ENCODE data around the gene CEP63. TPM values are rescaled to one million over a fixed set of nuclear protein-coding genes. Genes with fewer than 3 reads are reported as not detected.

Gene CEP63
- total and polyA plus RNA-seq, 2 experiments from 2014 or later: 15.1 to 53.9 TPM

DNA sequence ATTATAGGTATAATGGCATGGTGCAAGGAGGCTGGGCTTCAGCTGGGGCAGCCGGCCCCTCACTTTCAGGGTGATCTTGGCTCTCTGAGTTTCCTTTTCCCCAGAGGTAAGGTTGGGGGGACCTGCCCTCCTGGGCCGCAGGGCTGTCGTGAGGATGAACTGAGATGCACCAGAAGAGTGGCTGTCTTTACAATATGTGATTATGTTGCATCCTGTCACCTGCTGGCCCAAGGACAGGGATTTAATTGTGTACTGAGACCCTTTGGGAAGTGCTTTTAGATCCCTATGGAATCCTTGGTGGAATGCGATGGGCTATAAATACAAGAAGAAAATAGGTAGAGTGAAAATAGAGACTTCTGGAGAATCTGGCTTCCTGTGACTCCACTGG, 22.2 kb upstream of the CEP63 start:
- DNase-seq (ENCODE audit: low spot score): no peak
- H3K4me3 Mint-ChIP-seq: peak overlapping the region; percentile 53
- peaks cover 39% of the 10 kb centered on the region for H3K4me1 Mint-ChIP-seq
- H3K27me3 Mint-ChIP-seq (ENCODE audit: insufficient read depth, low read depth, poor library complexity): peaks cover 15% of the 10 kb centered on the region
- Histone ChIP-seq H3K4me2 (peak overlapping the region; percentile 36), H3K4me1 (ENCODE audit: insufficient read depth) (peaks cover 31% of the 10 kb centered on the region), H3K4me3 (peak overlapping the region; percentile 11; the same call in 1 of the 2 replicates), H3F3A (replicated peaks; ENCODE audit: low read depth) (peaks cover 5% of the 10 kb centered on the region; the same call in 1 of the 2 replicates), H2AFZ (no peak overlapping the region), H3K79me2 (replicated peaks; ENCODE audit: insufficient read depth) (no peaks in the 10 kb centered on the region), H3K36me3 (ENCODE audit: insufficient read depth) (no peaks in the 10 kb centered on the region), H3K27me3 (ENCODE audit: insufficient read depth) (no peaks in the 10 kb centered on the region), H3K9me2 (ENCODE audit: insufficient read depth) (no peaks in the 10 kb centered on the region), H4K20me1 (replicated peaks; ENCODE audit: insufficient read depth) (no peaks in the 10 kb centered on the region), H3K27ac (ENCODE audit: low read depth) (peak overlapping the region; percentile 78)
- ATAC-seq: peak; percentile 47
- H3K27ac Mint-ChIP-seq: peak overlapping the region; percentile 93
- no peaks in the 10 kb centered on the region for H3K9me3 Mint-ChIP-seq
- H3K36me3 Mint-ChIP-seq (ENCODE audit: low read depth): no peaks in the 10 kb centered on the region
- TF ChIP-seq, protein P1, sequence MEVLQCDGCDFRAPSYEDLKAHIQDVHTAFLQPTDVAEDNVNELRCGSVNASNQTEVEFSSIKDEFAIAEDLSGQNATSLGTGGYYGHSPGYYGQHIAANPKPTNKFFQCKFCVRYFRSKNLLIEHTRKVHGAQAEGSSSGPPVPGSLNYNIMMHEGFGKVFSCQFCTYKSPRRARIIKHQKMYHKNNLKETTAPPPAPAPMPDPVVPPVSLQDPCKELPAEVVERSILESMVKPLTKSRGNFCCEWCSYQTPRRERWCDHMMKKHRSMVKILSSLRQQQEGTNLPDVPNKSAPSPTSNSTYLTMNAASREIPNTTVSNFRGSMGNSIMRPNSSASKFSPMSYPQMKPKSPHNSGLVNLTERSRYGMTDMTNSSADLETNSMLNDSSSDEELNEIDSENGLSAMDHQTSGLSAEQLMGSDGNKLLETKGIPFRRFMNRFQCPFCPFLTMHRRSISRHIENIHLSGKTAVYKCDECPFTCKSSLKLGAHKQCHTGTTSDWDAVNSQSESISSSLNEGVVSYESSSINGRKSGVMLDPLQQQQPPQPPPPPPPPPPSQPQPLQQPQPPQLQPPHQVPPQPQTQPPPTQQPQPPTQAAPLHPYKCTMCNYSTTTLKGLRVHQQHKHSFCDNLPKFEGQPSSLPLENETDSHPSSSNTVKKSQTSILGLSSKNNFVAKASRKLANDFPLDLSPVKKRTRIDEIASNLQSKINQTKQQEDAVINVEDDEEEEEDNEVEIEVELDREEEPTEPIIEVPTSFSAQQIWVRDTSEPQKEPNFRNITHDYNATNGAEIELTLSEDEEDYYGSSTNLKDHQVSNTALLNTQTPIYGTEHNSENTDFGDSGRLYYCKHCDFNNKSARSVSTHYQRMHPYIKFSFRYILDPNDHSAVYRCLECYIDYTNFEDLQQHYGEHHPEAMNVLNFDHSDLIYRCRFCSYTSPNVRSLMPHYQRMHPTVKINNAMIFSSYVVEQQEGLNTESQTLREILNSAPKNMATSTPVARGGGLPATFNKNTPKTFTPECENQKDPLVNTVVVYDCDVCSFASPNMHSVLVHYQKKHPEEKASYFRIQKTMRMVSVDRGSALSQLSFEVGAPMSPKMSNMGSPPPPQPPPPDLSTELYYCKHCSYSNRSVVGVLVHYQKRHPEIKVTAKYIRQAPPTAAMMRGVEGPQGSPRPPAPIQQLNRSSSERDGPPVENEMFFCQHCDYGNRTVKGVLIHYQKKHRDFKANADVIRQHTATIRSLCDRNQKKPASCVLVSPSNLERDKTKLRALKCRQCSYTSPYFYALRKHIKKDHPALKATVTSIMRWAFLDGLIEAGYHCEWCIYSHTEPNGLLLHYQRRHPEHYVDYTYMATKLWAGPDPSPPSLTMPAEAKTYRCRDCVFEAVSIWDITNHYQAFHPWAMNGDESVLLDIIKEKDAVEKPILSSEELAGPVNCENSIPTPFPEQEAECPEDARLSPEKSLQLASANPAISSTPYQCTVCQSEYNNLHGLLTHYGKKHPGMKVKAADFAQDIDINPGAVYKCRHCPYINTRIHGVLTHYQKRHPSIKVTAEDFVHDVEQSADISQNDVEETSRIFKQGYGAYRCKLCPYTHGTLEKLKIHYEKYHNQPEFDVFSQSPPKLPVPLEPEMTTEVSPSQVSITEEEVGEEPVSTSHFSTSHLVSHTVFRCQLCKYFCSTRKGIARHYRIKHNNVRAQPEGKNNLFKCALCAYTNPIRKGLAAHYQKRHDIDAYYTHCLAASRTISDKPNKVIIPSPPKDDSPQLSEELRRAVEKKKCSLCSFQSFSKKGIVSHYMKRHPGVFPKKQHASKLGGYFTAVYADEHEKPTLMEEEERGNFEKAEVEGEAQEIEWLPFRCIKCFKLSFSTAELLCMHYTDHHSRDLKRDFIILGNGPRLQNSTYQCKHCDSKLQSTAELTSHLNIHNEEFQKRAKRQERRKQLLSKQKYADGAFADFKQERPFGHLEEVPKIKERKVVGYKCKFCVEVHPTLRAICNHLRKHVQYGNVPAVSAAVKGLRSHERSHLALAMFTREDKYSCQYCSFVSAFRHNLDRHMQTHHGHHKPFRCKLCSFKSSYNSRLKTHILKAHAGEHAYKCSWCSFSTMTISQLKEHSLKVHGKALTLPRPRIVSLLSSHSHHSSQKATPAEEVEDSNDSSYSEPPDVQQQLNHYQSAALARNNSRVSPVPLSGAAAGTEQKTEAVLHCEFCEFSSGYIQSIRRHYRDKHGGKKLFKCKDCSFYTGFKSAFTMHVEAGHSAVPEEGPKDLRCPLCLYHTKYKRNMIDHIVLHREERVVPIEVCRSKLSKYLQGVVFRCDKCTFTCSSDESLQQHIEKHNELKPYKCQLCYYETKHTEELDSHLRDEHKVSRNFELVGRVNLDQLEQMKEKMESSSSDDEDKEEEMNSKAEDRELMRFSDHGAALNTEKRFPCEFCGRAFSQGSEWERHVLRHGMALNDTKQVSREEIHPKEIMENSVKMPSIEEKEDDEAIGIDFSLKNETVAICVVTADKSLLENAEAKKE (CRISPR knock-in tag; IDR thresholded peaks at IDR 0.05): no peak
- TF ChIP-seq, protein P2, sequence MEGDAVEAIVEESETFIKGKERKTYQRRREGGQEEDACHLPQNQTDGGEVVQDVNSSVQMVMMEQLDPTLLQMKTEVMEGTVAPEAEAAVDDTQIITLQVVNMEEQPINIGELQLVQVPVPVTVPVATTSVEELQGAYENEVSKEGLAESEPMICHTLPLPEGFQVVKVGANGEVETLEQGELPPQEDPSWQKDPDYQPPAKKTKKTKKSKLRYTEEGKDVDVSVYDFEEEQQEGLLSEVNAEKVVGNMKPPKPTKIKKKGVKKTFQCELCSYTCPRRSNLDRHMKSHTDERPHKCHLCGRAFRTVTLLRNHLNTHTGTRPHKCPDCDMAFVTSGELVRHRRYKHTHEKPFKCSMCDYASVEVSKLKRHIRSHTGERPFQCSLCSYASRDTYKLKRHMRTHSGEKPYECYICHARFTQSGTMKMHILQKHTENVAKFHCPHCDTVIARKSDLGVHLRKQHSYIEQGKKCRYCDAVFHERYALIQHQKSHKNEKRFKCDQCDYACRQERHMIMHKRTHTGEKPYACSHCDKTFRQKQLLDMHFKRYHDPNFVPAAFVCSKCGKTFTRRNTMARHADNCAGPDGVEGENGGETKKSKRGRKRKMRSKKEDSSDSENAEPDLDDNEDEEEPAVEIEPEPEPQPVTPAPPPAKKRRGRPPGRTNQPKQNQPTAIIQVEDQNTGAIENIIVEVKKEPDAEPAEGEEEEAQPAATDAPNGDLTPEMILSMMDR (conservative IDR thresholded peaks at IDR 0.05; ENCODE audit: low read depth in 2 of 2): no peak
- TF ChIP-seq ZNF331 (CRISPR knock-in tag; IDR thresholded peaks at IDR 0.05; ENCODE audit: low read depth) (no peak), CREB1 (CRISPR knock-in tag; IDR thresholded peaks at IDR 0.05; ENCODE audit: low read depth) (no peak), JUNB (IDR thresholded peaks at IDR 0.05; ENCODE audit: unreplicated experiment) (no peak), EZH2phosphoT487 (IDR thresholded peaks at IDR 0.05; ENCODE audit: unreplicated experiment) (no peak), POLR2AphosphoS5 (IDR thresholded peaks at IDR 0.05; ENCODE audit: low read depth) (no peak), STAT1 (IDR thresholded peaks at IDR 0.05; ENCODE audit: unreplicated experiment) (no peak)
- TF ChIP-seq, protein P3, sequence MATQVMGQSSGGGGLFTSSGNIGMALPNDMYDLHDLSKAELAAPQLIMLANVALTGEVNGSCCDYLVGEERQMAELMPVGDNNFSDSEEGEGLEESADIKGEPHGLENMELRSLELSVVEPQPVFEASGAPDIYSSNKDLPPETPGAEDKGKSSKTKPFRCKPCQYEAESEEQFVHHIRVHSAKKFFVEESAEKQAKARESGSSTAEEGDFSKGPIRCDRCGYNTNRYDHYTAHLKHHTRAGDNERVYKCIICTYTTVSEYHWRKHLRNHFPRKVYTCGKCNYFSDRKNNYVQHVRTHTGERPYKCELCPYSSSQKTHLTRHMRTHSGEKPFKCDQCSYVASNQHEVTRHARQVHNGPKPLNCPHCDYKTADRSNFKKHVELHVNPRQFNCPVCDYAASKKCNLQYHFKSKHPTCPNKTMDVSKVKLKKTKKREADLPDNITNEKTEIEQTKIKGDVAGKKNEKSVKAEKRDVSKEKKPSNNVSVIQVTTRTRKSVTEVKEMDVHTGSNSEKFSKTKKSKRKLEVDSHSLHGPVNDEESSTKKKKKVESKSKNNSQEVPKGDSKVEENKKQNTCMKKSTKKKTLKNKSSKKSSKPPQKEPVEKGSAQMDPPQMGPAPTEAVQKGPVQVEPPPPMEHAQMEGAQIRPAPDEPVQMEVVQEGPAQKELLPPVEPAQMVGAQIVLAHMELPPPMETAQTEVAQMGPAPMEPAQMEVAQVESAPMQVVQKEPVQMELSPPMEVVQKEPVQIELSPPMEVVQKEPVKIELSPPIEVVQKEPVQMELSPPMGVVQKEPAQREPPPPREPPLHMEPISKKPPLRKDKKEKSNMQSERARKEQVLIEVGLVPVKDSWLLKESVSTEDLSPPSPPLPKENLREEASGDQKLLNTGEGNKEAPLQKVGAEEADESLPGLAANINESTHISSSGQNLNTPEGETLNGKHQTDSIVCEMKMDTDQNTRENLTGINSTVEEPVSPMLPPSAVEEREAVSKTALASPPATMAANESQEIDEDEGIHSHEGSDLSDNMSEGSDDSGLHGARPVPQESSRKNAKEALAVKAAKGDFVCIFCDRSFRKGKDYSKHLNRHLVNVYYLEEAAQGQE (IDR thresholded peaks at IDR 0.05; ENCODE audit: unreplicated experiment): no peak
- TF ChIP-seq, protein P4, sequence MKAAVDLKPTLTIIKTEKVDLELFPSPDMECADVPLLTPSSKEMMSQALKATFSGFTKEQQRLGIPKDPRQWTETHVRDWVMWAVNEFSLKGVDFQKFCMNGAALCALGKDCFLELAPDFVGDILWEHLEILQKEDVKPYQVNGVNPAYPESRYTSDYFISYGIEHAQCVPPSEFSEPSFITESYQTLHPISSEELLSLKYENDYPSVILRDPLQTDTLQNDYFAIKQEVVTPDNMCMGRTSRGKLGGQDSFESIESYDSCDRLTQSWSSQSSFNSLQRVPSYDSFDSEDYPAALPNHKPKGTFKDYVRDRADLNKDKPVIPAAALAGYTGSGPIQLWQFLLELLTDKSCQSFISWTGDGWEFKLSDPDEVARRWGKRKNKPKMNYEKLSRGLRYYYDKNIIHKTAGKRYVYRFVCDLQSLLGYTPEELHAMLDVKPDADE (IDR thresholded peaks at IDR 0.05): no peak
